HG03103 (cell line): ENCODE data around the gene KLF16.

Experiments
- ATAC-seq: cut with Tn5 transposase; IDR thresholded peaks from one replicate; pipeline ENCODE4 v1.9.1; 2021; ENCODE audit warnings: low read depth; ENCODE audit not compliant: unreplicated experiment

Gene KLF16

DNA sequence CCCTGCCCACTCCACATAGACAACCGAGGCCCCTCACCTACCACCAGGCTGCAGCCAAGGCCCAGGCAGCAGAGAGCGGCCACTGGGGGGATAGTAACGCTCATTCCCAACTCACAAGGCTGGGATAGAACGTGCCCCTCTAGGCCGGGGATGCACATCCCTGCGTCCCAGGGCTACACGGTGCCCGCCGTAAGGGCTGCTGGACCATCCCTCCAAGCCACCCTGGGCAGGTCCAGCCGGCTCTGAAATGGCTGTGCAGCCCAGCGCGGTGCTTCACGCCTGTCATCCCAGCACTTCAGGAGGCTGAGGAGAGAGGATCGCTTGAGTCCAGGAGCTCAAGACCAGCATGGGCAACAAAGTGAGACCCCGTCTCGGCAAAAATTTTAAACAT, 18.3 kb downstream of the KLF16 start:
- ATAC-seq: no peak

DNA sequence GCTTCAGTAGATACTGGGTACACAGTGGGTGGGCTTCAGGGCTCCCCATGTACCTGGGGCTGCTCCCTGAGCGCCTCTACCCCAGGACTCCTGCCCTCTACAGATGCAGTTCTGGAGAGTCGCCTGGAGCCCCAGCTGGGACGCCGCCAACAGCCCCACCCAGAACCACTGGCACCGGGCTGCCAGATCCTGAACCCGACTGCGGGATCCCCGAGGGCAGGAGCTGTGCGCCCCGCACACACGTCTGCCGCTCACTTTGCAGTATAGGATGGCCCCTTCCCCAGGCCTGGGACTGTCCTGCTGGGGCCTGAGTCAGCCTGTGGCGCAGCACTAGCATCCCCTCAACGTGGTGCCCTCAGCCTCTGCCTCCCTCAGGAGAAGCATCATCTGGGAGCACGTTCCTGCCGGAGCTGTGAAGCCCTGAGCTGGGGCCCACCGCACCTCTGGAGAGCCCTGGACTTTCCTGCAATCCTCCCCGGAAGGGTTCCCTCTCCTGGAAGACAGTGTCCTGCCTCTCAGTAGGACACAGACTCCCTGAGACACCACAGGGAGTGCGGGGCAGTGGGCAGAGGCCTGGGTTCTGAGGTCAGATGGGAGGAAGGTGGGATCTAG, 18.8 kb downstream of the KLF16 start:
- ATAC-seq: no peak

DNA sequence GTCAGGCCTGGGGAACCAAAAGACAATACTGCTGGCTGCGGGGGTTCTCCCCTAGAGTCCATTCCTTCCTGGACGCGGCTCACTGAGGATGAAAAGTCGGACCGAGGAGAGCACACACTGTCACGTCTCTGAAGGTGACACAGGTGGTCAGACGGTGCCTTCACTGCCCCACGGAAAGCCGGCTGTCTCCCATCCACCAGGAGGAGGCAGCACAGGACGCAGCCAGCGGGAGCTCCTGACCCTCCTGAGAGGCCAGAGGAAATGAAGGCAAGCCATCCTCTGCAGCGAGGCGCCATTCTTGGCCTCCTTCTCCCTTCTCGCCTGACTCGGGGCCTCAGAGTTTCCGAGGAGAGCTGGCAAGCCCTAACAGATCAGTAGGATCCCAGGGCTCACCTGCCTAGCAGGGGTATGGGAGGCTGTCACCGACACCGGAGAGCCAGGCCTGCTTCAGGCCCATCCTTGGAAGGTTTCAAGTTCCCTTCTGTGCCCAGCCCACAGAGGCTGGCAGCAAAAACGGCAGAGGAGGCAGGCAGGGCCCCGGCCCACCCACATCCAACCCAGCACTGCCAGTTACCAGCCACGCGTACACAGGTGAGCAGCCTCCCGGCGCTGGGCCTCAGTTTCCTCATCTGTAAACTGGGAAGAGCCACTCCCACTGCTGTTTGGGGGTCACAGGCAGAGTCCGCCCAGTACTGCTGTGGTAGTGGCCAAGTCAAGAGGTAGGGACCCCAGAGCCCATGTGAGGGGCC, 19.6 kb downstream of the KLF16 start:
- no peak for ATAC-seq

DNA sequence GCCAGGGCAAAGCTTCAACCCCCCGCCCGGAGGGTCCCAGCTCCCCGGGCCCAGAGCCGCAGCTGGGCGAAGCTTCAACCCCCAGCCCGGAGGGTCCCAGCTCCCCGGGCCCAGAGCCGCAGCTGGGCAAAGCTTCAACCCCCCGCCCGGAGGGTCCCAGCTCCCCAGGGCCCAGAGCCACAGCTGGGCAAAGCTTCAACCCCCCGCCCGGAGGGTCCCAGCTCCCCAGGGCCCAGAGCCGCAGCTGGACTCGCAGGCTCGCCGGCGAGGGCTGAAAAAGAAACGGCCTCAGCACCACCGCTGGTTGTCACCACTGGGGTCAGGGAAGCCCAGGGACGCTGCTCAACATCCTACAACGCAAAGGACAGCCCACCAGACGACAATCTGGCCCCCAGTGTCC, 20.3 kb downstream of the KLF16 start:
- no peak for ATAC-seq

DNA sequence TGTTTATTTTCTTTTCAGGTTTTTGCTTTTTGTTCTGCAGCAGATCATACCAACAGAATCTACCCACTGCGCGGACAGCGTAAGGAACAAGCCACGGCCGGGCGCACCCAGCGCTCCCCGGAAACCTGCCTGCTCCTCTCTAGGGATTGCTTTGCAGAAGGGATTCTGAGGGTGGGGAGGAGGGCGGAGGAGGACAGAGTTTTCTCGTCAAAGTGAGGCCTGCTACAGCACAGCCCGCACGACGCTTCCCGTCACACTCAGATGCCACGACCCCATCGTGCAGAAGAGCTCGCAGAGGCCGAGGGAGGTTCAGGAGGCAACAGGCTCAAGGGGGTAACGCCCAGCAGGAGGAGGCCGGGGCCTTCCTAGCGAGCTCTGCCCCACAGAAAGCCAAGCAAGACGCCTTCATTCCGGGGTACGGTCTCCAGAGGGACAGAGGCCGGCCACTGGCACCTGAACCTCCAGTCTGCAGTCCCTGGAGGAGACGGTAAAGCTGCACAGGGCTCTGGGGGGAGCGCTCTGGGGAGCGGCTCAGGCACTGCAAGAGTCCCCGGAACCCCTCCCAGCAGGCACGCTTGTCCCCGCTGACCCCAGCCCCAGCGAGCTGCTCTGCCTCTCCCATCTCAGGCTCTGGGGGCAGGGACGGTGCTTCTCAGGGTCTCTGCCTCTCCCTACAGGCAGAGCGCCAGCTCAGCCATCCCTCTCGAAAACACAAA, 22.0 kb downstream of the KLF16 start:
- no peak for ATAC-seq

DNA sequence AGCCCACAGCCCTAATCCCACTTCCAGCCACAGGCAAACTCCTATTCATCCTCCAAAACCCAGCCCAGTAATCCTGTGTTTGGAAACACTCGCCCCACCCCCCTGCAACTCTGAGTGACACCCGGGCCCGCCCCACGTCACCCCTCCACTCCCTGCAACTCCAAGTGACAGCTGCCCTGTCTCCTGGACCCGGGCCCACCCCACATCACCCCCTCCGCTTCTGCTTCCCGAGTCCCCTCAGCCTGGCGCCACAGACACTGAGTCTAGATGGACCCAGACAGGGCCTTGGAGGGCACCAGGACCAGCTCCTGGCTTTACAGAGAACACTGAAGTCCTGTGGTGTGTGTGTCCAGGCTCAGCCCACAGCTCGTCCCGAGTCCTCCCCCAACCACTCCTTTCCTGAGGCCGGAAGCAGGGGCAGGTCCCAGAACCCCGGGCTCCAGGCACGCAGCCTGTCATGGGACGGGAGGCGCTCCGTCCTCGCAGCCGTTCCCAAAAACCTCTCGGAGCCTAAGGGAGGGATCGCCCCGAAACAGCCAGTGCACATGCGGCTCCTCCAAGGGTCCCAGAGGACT, 22.8 kb downstream of the KLF16 start:
- ATAC-seq: no peak

DNA sequence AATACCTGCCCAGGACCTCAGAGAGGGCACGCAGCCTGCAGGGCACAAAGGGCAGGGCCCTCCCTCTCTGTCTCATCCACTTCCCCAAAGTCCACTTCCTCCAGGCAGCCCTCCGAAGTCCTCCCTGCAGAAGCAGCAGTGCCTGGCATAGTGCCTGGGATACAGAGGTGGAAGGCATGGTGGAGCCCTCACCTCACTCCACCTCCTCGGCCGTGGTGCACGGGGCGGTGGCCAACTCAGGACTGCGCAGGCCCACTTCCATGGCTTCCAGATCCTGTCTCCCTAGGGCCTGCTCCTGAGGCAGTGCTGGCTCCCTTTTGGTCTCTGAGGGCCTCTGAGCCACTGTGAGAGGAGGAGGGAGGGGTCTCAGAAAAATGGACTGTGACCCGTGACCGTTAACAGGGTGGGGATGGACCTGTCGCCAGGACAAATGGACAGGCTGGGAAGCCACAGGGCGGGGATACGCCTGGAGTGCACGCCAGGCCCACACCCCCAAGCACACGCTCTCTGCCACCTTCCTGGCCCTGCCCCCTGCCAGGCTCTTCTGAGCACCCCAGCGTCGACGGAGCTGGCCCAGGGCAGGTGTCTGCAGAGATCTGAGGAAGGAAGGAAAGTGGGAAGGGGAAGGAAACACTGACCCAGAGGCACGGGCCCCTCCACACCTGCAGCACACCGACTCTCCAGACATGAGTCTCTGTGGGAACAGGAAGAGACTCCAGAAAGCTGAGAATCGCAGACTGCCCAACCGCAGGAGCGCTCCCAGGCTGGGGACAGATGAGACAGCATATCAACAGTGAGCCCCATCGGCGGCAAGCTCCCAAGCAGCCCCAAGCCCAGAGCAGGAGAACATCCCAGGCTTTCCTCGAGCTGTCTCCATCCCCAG, 23.5 kb downstream of the KLF16 start:
- ATAC-seq: no peak

DNA sequence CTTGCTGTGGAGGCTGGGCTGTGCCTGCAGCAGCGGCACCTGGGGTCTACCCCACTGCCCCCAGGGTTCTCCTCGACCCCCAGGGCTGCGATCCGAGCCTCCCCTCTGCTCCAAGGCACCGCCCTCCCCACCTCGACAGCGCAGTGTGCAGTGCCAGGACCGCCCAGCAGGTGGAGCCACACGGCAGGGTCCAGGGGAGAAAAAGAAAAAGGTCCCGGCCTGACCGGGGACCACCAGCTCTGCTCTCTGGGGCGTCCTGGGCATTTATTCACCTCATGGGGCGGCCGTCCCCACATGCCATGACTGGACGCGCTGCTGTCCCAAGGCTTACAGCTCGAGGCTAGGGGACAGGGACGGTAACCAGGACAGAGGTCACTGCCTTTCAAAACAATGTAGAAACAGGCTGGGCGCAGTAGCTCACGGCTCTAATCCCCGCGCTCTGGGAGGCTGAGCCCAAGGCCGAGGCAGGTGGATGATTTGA, 25.7 kb downstream of the KLF16 start:
- ATAC-seq: no peak

DNA sequence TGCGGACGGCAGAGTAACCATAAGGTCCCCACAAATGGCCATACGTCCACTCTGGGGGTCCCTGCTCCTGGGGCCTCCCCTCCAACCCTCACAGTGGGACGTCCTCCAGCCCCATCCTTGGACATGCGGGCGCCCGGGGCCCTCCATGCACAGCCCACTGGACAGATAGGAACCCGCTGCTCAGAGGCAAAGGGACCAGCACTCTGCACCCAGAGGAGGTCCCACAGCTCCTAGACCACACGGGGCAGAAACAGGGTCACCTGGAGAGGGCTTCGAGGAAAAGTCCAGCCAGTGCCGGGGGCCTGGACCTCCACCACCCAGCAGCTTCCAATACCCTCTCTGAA, 26.2 kb downstream of the KLF16 start:
- ATAC-seq: no peak

DNA sequence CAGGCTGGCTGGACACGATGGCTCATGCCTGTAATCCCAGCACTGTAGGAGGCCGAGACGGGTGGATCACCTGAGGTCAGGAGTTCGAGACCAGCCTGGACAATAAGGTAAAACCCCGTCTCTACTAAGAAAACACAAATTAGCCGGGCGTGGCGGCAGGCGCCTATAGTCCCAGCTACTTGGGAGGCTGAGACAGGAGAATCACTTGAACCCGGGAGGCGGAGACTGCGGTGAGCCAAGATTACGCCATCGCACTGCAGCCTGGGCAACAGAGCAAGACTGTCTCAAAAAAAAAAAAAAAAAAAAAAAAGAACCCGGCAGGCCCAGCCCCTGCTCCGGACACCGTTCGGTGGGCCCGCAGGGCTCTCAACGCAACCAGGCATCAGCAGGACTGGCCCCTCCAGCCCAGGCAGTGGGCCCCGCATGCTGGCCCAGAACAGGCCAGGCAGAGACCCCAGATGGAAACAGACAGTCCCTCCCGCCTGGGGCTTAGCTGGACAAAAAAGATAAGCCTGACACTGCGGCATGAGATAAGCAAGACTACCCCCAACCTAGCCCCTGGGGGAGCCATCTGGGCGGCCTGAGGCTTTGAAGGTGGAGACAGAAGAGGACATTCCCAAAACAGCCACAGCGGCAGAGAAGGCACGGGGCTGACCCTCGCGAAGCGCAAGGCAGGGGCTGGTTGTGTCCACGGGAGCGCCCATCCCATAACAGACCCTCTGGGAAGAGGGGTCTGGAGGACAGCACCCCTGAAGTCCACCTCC, 26.7 kb downstream of the KLF16 start:
- ATAC-seq: no peak

DNA sequence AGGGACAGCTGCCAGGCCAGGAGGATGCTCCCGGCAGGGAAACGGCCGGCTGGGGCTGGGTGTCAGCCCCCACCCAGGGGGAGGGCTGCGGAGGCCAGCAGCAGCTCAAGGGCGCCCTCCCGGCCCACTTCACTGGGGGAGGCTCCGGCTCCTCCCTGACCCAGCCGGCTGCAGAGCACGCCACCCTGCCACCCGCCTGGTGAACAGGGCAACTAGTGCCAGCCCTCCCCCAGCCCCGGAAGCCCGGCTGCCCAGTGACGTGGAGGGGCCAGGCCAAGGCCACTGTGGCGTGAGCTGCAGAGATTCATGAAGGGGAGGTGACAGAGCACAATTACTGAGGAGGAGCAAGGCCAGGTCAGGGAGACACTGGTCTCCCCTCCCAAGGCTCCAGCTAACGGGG, 29.8 kb downstream of the KLF16 start:
- ATAC-seq: no peak

DNA sequence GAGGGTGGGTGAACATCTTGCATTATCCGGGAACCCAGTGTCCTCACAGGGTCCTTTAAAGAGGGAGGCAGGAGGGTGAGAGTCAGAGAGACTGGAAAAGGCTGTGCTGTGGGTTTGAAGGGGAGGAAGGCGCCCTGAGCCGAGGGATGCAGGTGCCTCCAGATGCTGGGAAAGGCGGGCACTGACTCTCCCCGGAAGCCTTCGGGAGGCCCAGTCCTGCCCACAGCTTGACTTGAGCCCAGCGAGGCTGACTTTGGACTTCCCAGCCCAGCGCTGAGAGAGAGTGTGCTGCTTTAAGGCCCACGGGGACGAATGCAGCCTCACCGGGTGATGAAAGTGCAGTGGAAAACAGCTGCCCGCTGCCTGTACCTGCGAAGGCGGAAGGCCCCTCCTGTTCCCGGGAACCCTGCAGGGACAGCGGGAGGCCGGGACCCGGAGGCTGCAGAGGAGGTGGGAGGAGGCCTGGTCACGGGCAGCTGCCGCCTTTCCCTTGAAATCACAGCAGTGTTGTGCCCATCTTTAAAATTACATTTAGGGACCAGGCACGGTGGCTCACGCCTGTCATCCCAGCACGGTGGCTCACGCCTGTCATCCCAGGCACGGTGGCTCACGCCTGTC, 31.2 kb downstream of the KLF16 start:
- ATAC-seq: no peak

DNA sequence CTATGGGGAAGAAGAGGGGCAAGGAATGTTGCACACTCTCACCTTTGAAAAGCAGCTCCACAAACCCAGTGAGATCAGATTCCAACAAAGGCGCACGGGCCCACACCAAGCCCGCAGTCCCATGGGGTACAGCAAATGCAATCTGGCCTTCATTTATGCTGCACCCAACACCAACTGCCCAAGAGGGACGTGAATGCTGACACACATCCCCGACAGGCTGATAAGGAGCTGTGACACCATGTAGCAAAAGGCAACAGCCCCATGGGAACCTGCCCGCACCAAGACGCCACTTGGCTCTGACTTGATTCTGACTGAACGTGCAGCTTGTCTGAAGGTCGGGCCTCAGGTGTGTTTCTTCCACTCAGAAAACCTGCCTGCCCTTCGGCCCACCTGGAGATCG, 32.4 kb downstream of the KLF16 start:
- ATAC-seq: no peak

DNA sequence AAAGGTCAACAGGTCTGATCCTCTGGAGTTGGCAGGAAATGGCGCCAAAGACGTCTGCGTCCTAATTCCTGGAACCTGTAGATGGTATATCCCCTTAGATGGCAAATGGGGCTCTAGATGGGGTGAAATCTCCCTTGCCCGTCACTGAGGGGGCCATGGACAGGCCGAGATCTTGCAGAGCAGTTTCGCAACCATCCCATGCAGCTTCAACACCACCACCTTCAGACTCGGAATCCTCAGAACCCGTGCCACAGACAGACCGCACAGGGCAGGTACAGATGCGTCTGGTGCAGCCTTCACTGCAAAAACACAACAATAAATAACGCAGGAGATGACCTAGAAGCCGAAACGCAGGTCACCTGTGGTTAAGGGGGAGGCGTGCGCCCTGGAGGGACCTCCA, 32.8 kb downstream of the KLF16 start:
- no peak for ATAC-seq

DNA sequence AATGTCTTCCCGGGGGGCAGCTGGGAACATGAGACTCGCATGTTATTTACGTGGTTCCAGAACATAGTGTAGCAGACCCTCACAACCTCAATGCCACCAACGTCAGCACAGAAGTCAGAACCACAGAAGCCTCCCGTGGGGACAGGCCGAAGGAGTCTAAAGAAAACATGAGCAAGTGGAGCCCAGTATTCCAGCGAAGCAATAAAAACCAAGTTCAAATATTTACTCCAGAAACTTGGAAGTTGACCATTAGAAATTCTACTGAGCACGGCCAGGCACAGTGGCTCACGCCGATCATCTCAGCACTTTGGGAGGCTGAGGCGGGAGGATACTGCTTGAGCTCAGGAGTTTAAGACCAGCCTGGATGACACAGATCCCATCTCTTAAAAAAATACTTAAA, 33.4 kb downstream of the KLF16 start:
- ATAC-seq: no peak

DNA sequence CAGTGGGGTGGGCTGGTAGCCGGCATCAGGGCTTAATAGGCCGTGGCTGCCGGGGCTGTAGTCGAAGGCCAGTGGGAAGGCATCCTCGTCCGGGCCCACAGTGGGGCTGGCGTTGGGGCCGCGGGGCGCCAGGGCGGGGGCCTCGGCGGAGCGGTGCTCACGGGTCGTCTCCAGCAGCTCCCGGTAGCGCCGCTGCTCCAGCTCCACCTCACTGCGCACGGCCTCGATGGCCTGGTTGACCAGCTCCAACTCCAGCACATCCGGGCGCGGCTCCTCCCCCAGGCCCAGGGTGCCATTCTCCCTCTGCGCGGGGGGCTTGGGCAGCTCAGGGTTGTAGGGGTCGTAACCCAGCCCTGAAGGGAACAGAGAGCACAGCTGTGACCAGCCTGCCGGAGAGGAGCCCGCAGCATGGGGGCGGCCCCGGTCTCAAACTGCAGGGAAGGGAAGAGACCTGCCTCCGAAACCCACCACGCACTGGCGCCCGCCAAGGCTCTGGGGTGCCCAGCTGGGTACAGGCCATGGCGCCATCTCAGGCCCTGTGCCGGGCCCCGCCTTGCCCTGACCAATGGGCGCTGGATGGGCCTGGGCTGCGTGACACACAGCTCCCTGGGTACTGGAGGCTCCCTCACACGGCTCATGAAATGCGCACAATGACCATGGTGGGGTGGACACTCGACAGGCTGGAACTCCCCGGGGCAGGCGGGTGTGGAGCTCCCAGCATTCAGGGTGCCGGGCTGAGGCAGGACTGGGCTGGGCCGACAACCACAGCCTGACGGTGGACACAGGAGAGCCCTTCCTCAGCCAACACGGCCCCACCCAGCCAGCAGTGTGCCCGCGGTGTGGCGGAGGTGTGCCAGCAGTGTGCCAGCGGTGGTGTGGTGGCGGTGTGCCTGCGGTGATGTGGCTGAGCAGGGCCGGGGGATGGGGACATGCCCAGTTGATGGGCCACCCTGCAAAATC, 34.8 kb downstream of the KLF16 start:
- no peak for ATAC-seq

DNA sequence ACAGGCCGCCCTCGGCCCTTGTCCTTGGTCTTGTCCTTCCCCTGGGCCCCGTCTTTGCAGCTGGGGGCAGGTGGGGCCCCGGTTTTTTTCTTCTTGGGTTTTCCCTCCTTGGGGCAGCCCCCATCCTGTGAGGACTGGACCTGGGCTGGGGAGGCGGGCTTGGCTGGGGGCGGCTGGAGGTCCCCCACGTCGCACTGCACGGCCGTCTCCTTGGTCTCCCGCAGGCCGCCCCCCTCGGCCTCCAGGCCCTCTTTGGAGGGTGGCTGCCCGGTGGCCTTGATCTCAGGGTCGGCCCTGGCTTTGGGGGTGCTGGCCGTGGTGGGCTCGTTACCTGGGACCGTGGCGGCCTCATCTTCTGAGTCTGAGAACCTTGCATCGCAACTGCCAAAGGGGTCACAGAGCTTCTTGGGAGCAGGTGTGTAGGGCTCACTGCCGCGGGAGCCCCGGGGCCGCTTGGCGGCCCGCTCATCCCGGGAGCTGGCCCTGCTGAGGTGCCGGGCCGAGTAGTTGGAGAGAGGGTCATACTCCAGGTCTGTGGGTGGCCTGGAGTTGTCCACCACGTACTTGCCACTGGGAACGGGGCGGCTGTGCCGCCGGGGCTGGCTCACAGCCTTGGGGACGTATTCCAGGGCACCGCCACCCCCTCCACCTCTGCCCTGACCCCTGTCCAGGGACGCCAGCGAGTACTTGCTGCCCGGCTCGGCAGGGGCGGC, 35.7 kb downstream of the KLF16 start:
- ATAC-seq: no peak
